ENCODE data around the gene CC2D2B. TPM values are rescaled to one million over a fixed set of nuclear protein-coding genes. Genes with fewer than 3 reads are reported as not detected.

Gene CC2D2B
- total and polyA plus RNA-seq, 9 donors = 0.35 to 1.9 (median 0.92) TPM

- Histone ChIP-seq H3K4me3 (no peak overlapping the region), H3K27me3 (no peaks in the 10 kb centered on the region), H3K36me3 (no peaks in the 10 kb centered on the region), H3K9me3 (no peaks in the 10 kb centered on the region), H3K4me1 (ENCODE audit: insufficient read depth) (no peaks in the 10 kb centered on the region), H3K27ac (no peak overlapping the region)
- TF ChIP-seq, protein P1, sequence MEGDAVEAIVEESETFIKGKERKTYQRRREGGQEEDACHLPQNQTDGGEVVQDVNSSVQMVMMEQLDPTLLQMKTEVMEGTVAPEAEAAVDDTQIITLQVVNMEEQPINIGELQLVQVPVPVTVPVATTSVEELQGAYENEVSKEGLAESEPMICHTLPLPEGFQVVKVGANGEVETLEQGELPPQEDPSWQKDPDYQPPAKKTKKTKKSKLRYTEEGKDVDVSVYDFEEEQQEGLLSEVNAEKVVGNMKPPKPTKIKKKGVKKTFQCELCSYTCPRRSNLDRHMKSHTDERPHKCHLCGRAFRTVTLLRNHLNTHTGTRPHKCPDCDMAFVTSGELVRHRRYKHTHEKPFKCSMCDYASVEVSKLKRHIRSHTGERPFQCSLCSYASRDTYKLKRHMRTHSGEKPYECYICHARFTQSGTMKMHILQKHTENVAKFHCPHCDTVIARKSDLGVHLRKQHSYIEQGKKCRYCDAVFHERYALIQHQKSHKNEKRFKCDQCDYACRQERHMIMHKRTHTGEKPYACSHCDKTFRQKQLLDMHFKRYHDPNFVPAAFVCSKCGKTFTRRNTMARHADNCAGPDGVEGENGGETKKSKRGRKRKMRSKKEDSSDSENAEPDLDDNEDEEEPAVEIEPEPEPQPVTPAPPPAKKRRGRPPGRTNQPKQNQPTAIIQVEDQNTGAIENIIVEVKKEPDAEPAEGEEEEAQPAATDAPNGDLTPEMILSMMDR (IDR thresholded peaks at IDR 0.05) = no peak
- no peak for TF ChIP-seq EP300 (IDR thresholded peaks at IDR 0.05)
- TF ChIP-seq POLR2A (IDR thresholded peaks at IDR 0.05) = no peak
- intact Hi-C loops (cut with DNase I) = no loop called here
- DNase-seq = no peak
- WGBS, 3 donors = 85 to 94% (median 93%) methylated on average over 3 of the region's 3 CpGs
Measured at GRCh38 chr10:96074776-96075175, 167.0 kb downstream of the CC2D2B start.

DNA sequence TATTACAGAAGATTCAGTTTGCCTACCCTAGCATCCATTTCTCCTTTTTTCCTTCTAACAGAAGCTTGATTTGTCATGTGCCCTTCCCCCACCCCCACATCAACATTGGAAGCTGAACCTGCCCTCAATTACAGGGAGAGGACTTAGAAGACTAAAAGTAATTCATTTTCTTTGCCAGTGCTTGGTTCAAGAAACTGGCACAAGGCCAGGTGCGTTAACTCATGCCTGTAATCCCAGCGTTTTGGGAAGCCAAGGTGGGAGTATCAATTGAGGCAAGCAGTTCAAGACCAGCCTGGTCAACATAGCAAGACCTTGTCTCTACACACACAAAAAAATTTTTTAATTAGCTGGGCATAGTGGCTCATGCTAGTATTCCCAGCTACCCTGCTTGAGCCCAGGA lies 168.2 kb downstream of the CC2D2B start:
- TF ChIP-seq POLR2A (IDR thresholded peaks at IDR 0.05) = no peak
- TF ChIP-seq, protein P1 (IDR thresholded peaks at IDR 0.05) = no peak
- no peak for TF ChIP-seq EP300 (IDR thresholded peaks at IDR 0.05)
- Histone ChIP-seq H3K4me3 (no peak overlapping the region), H3K9me3 (no peaks in the 10 kb centered on the region), H3K36me3 (no peaks in the 10 kb centered on the region), H3K27me3 (no peaks in the 10 kb centered on the region), H3K4me1 (ENCODE audit: insufficient read depth) (no peaks in the 10 kb centered on the region), H3K27ac (no peak overlapping the region)
- 19 to 33% (median 26%) methylated on average over 2 of the region's 2 CpGs for WGBS, 3 donors
- no peak for DNase-seq
- intact Hi-C loops (cut with DNase I) = no loop called here

DNA sequence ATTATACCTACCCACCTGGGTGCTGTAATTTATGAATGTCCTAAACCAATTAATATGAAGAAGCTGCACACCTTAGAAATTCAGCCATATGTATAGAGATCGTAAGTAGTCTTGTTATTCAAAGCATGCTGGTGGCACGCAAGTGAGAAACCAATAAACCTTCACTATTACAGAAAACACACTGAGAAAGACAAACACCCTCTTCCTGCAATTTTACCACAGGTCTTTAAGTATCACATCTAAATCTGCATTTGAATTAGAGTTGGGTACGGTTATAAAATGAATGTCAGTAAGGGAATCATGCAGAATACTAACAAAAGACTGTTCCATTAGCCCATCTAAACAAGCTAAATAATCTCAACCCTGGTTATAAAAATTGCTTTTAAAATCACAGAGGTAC lies 169.4 kb downstream of the CC2D2B start:
- Histone ChIP-seq H3K4me1 (ENCODE audit: insufficient read depth) (no peaks in the 10 kb centered on the region), H3K27me3 (no peaks in the 10 kb centered on the region), H3K36me3 (no peaks in the 10 kb centered on the region), H3K27ac (no peak overlapping the region), H3K9me3 (no peaks in the 10 kb centered on the region), H3K4me3 (no peak overlapping the region)
- TF ChIP-seq, protein P1 (IDR thresholded peaks at IDR 0.05) = no peak
- no peak for TF ChIP-seq POLR2A (IDR thresholded peaks at IDR 0.05)
- TF ChIP-seq EP300 (IDR thresholded peaks at IDR 0.05) = no peak
- no peak for DNase-seq
- intact Hi-C loops (cut with DNase I) = no loop called here
- 76 to 88% (median 83%) methylated on average over 3 of the region's 3 CpGs for WGBS, 3 donors

DNA sequence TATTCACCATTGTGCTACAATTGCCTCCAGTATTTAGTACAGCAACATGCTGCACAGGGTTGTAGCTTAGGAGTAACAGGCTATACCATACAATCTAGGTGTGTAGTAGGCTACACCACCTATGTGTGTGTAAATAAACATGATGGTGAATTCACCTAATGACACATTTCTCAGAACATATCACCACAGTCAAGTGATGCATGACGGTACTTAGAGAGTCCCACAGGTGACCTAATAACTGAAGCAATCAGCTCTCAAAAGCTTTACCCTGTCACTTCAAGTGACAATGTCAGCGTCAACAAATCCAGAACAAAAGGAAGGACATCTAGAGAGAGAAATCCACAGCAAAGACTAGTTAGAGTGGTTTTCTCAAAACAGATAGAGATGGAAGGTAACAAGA lies 174.4 kb downstream of the CC2D2B start:
- no peaks in the 10 kb centered on the region for H3K9me3 ChIP-seq
- intact Hi-C loops (cut with DNase I) = no loop called here
- H3K4me1 ChIP-seq (ENCODE audit: insufficient read depth) = no peaks in the 10 kb centered on the region
- 93 to 100% (median 99%) methylated on average over 2 of the region's 2 CpGs for WGBS, 3 donors
- H3K36me3 ChIP-seq = no peaks in the 10 kb centered on the region
- no peak overlapping the region for H3K27ac ChIP-seq
- TF ChIP-seq EP300 (IDR thresholded peaks at IDR 0.05) (no peak), POLR2A (IDR thresholded peaks at IDR 0.05) (no peak)
- TF ChIP-seq, protein P1 (IDR thresholded peaks at IDR 0.05) = no peak
- H3K27me3 ChIP-seq = no peaks in the 10 kb centered on the region
- no peak overlapping the region for H3K4me3 ChIP-seq
- DNase-seq = no peak

Small RNA genes lying within 50 kb of the gene (microRNA-seq; reads per million reads assigned to microRNA genes)
- gene MIR3157 = 15.0 to 26.9 (median 20.4) reads per million in 3 donors

Small RNA genes lying within 50 kb of the gene (small RNA-seq; reads per million reads assigned to genes)
- not detected for gene MIR3157

Other genes starting within 250 kb of the CC2D2B start
- gene TCTN3, start 214.0 kb upstream of the CC2D2B start, total RNA-seq = 10 to 100 TPM; 24.1 to 44.7 (median 34.2) TPM
- 100 to 1,000 TPM in 1 of 2 donors, 10 to 100 TPM in 1; 21.7 to 107 TPM for gene TCTN3, start 214.0 kb upstream of the CC2D2B start, polyA plus RNA-seq
- 10 to 100 TPM in 2 of 7 donors, 1 to 10 TPM in 5; 3.0 to 22.3 (median 6.9) TPM for gene ENTPD1, start 151.8 kb upstream of the CC2D2B start, total RNA-seq
- gene ENTPD1, start 151.8 kb upstream of the CC2D2B start, polyA plus RNA-seq = 10 to 100 TPM in 1 of 2 donors, 1 to 10 TPM in 1; 8.1 to 51.5 TPM
- gene CCNJ, start 135.6 kb downstream of the CC2D2B start, total RNA-seq = 1 to 10 TPM; 3.6 to 7.2 (median 5.9) TPM
- gene CCNJ, start 135.6 kb downstream of the CC2D2B start, polyA plus RNA-seq = 1 to 10 TPM; 3.1 to 4.8 TPM
- 10 to 100 TPM; 14.2 to 31.7 (median 17.5) TPM for gene ZNF518A, start 222.3 kb downstream of the CC2D2B start, total RNA-seq
- 10 to 100 TPM in 1 of 2 donors, 1 to 10 TPM in 1; 4.5 to 10.5 TPM for gene ZNF518A, start 222.3 kb downstream of the CC2D2B start, polyA plus RNA-seq